Stimulated activated memory B cell treated with anti-CD40 and anti-IgM and Interleukin-4, amounts not matched to agents 10 μg/mL and 1 μg/mL and 100 μg/mL, for 72 hours (primary cell): Measurements from ENCODE around the gene ACADSB.

Experiments used
- ATAC-seq: fragments of 150-1000 bp; cut with Tn5 transposase; 2 replicates; pipeline ENCODE4 v1.10.0; 2021
- H3K27ac Mint-ChIP-seq: one replicate; pipeline ENCODE4 v1.8.0; 2022; ENCODE audit warnings: mild to moderate bottlenecking, mixed read lengths
- H3K27me3 Mint-ChIP-seq: one replicate; pipeline ENCODE4 v1.8.0; 2022; ENCODE audit warnings: mixed read lengths
- H3K36me3 Mint-ChIP-seq: one replicate; pipeline ENCODE4 v1.8.0; 2022; ENCODE audit warnings: mixed read lengths
- H3K4me1 Mint-ChIP-seq: one replicate; pipeline ENCODE4 v1.8.0; 2022; ENCODE audit warnings: mixed read lengths
- H3K4me3 Mint-ChIP-seq: one replicate; pipeline ENCODE4 v1.8.0; 2022; ENCODE audit warnings: mild to moderate bottlenecking, moderate library complexity, mixed read lengths
- H3K9me3 Mint-ChIP-seq: one replicate; pipeline ENCODE4 v1.8.0; 2022; ENCODE audit warnings: mixed read lengths

ACADSB gene

GRCh38 chr10:123043409-123043925 lies 34.7 kb downstream of the ACADSB start:
- Mint-ChIP-seq H3K9me3 (no peaks in the 10 kb centered on the region), H3K27ac (no peak overlapping the region), H3K36me3 (peaks cover 12% of the 10 kb centered on the region), H3K4me3 (no peak overlapping the region), H3K27me3 (no peaks in the 10 kb centered on the region), H3K4me1 (no peaks in the 10 kb centered on the region)
- peak; percentile 69 for ATAC-seq

DNA sequence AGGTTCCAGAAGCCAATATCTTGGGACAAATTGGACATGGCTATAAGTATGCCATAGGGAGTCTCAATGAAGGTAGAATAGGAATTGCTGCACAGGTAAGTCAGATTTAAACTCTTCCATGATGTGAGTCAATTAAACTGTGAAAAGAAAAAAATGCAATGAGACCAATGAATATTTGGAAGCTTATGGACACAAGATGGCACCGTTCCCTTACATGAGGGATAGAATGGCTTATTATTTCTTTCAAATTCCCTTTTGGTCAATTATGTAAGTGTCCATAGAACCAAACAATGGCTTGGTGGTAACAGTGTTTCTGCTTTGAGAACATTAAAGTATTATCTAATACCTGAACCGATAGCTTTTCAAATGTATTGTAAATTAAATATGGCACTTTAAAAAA lies 35.6 kb downstream of the ACADSB start:
- Mint-ChIP-seq H3K36me3 (peaks cover 15% of the 10 kb centered on the region), H3K4me3 (no peak overlapping the region), H3K27ac (no peak overlapping the region), H3K27me3 (no peaks in the 10 kb centered on the region), H3K4me1 (no peaks in the 10 kb centered on the region), H3K9me3 (no peaks in the 10 kb centered on the region)
- no peak for ATAC-seq

- H3K36me3 Mint-ChIP-seq, result peaks cover 23% of the 10 kb centered on the region
- H3K4me1 Mint-ChIP-seq, result no peaks in the 10 kb centered on the region
- H3K4me3 Mint-ChIP-seq, result no peak overlapping the region
- no peaks in the 10 kb centered on the region for H3K9me3 Mint-ChIP-seq
- no peak for ATAC-seq
- H3K27me3 Mint-ChIP-seq, result no peaks in the 10 kb centered on the region
- H3K27ac Mint-ChIP-seq, result no peak overlapping the region
Measured at GRCh38 chr10:123045961-123046731, 37.3 kb downstream of the ACADSB start.

GRCh38 chr10:123057968-123058367 lies 49.2 kb downstream of the ACADSB start:
- Mint-ChIP-seq H3K36me3 (peaks cover 35% of the 10 kb centered on the region), H3K27ac (no peak overlapping the region), H3K4me1 (no peaks in the 10 kb centered on the region), H3K9me3 (peaks cover 2% of the 10 kb centered on the region), H3K27me3 (no peaks in the 10 kb centered on the region), H3K4me3 (no peak overlapping the region)
- no peak for ATAC-seq

GRCh38 chr10:123061865-123062264 lies 53.1 kb downstream of the ACADSB start:
- Mint-ChIP-seq H3K4me1 (no peaks in the 10 kb centered on the region), H3K27ac (no peak overlapping the region), H3K27me3 (peaks cover 20% of the 10 kb centered on the region), H3K4me3 (no peak overlapping the region), H3K9me3 (no peaks in the 10 kb centered on the region), H3K36me3 (peaks cover 5% of the 10 kb centered on the region)
- ATAC-seq, result no peak

- Mint-ChIP-seq H3K4me1 (no peaks in the 10 kb centered on the region), H3K9me3 (no peaks in the 10 kb centered on the region), H3K27me3 (peaks cover 22% of the 10 kb centered on the region), H3K27ac (no peak overlapping the region), H3K36me3 (no peaks in the 10 kb centered on the region), H3K4me3 (no peak overlapping the region)
- ATAC-seq, result no peak
Measured at GRCh38 chr10:123062726-123063125, 53.9 kb downstream of the ACADSB start.

- no peaks in the 10 kb centered on the region for H3K9me3 Mint-ChIP-seq
- H3K4me3 Mint-ChIP-seq, result no peak overlapping the region
- no peaks in the 10 kb centered on the region for H3K36me3 Mint-ChIP-seq
- no peaks in the 10 kb centered on the region for H3K4me1 Mint-ChIP-seq
- H3K27ac Mint-ChIP-seq, result no peak overlapping the region
- peaks cover 32% of the 10 kb centered on the region for H3K27me3 Mint-ChIP-seq
- ATAC-seq, result no peak
Measured at GRCh38 chr10:123068087-123068853, 59.5 kb downstream of the ACADSB start.

- Mint-ChIP-seq H3K9me3 (no peaks in the 10 kb centered on the region), H3K4me3 (no peak overlapping the region), H3K4me1 (no peaks in the 10 kb centered on the region), H3K27me3 (peaks cover 44% of the 10 kb centered on the region), H3K27ac (no peak overlapping the region), H3K36me3 (no peaks in the 10 kb centered on the region)
- ATAC-seq, result no peak
Measured at GRCh38 chr10:123069246-123069986, 60.6 kb downstream of the ACADSB start.

DNA sequence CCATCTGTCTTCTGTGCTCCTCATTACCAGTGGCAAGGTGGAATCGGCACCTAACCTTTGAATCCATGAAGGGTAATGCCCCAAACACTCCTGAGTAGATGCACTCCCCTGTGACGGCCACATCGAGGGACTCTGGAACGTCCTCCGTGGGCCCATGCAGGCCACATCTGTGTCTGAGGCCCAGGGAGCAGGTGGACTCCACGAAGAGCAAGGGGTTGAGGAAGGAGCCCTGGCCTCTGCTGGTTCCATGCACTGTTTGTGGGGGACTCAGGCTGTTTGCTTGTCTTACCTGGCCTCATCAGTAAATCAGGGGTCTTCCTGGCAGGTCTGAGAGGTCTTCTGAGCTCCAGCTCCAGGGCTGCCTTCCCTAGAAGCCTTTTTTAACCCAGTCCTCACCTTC lies 64.4 kb downstream of the ACADSB start:
- H3K27ac Mint-ChIP-seq, result no peak overlapping the region
- peaks cover 41% of the 10 kb centered on the region for H3K27me3 Mint-ChIP-seq
- peaks cover 2% of the 10 kb centered on the region for H3K9me3 Mint-ChIP-seq

GRCh38 chr10:123074215-123074614 lies 65.4 kb downstream of the ACADSB start:
- H3K4me1 Mint-ChIP-seq, result no peaks in the 10 kb centered on the region
- peaks cover 2% of the 10 kb centered on the region for H3K9me3 Mint-ChIP-seq
- no peak for ATAC-seq
- H3K36me3 Mint-ChIP-seq, result no peaks in the 10 kb centered on the region
- peaks cover 44% of the 10 kb centered on the region for H3K27me3 Mint-ChIP-seq
- no peak overlapping the region for H3K27ac Mint-ChIP-seq
- no peak overlapping the region for H3K4me3 Mint-ChIP-seq

More for the DNA sequence above, 64.4 kb downstream of the ACADSB start:
- no peaks in the 10 kb centered on the region for H3K36me3 Mint-ChIP-seq
- H3K4me1 Mint-ChIP-seq, result no peaks in the 10 kb centered on the region
- ATAC-seq, result no peak
- H3K4me3 Mint-ChIP-seq, result no peak overlapping the region

DNA sequence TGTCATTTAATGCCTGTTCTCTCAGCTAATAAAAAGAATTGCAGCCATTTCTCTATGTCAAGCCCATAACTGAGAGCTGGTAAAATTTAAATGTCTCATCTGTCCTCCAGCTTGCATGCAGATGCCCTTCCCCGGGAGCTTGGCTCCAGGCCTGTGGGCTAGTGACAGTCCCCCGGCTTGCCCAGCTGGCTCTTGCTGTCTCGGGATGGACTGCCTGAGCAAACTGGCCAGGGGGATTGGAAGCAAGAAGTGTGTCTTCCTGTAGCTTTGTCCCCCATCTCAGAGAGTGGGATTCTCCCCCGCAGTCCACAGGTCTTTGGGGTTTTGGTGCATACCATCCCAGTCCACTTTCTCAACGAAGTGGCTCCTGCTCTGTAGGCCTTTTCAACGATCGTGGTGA lies 73.1 kb downstream of the ACADSB start:
- Mint-ChIP-seq H3K27me3 (peaks cover 11% of the 10 kb centered on the region), H3K9me3 (peaks cover 6% of the 10 kb centered on the region)

DNA sequence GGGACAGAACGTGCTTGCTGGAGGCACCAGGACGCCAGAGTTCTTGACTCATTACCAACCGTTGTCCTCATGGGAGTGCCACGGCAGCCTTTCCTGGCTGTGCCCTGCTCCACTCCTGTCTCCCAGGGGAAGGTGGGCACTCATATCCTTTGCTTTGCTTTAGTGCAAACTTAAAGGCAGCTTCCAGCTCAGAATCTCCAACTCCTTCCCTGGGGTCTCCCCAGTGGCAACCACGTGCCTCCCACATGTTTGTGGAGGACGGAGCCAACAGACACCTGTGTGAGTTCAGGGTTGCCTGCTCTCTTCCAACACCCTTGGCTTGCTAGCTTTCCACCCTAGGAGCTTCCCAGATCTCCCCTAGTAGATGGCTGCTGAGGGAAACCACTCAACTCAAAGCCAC lies 75.0 kb downstream of the ACADSB start:
- no peaks in the 10 kb centered on the region for H3K36me3 Mint-ChIP-seq

More for the DNA sequence above, 73.1 kb downstream of the ACADSB start:
- no peaks in the 10 kb centered on the region for H3K36me3 Mint-ChIP-seq
- ATAC-seq, result no peak
- no peak overlapping the region for H3K4me3 Mint-ChIP-seq
- H3K27ac Mint-ChIP-seq, result no peak overlapping the region
- H3K4me1 Mint-ChIP-seq, result no peaks in the 10 kb centered on the region

GRCh38 chr10:123086281-123086680 lies 77.5 kb downstream of the ACADSB start:
- no peak for ATAC-seq
- Mint-ChIP-seq H3K9me3 (peaks cover 6% of the 10 kb centered on the region), H3K27ac (no peak overlapping the region), H3K36me3 (no peaks in the 10 kb centered on the region), H3K4me1 (peaks cover 10% of the 10 kb centered on the region), H3K27me3 (no peaks in the 10 kb centered on the region), H3K4me3 (no peak overlapping the region)

More for the DNA sequence above, 75.0 kb downstream of the ACADSB start:
- Mint-ChIP-seq H3K27me3 (no peaks in the 10 kb centered on the region), H3K27ac (no peak overlapping the region), H3K4me3 (no peak overlapping the region), H3K4me1 (no peaks in the 10 kb centered on the region), H3K9me3 (peaks cover 6% of the 10 kb centered on the region)
- no peak for ATAC-seq

- Mint-ChIP-seq H3K4me1 (peaks cover 10% of the 10 kb centered on the region), H3K9me3 (peaks cover 6% of the 10 kb centered on the region)
Measured at GRCh38 chr10:123087348-123087747, 78.5 kb downstream of the ACADSB start.

GRCh38 chr10:123087786-123088185 lies 79.0 kb downstream of the ACADSB start:
- ATAC-seq, result no peak
- Mint-ChIP-seq H3K36me3 (no peaks in the 10 kb centered on the region), H3K4me3 (no peak overlapping the region), H3K9me3 (peaks cover 6% of the 10 kb centered on the region), H3K27ac (no peak overlapping the region), H3K27me3 (peaks cover 7% of the 10 kb centered on the region), H3K4me1 (peaks cover 10% of the 10 kb centered on the region)

More at GRCh38 chr10:123087348-123087747, 78.5 kb downstream of the ACADSB start:
- ATAC-seq, result no peak
- H3K36me3 Mint-ChIP-seq, result no peaks in the 10 kb centered on the region
- peaks cover 3% of the 10 kb centered on the region for H3K27me3 Mint-ChIP-seq
- H3K4me3 Mint-ChIP-seq, result no peak overlapping the region
- no peak overlapping the region for H3K27ac Mint-ChIP-seq
